Measurements from ENCODE around the gene CDKN2AIP. TPM values are rescaled to one million over a fixed set of nuclear protein-coding genes. Genes with fewer than 3 reads are reported as not detected.

Gene CDKN2AIP
- polyA plus RNA-seq, 3 donors, result 38.7 to 42.9 (median 39.4) TPM

GRCh38 chr4:183485411-183486160, 41.1 kb downstream of the CDKN2AIP start:
- DNase-seq (ENCODE audit: low read depth in 3 of 3, low spot score in 2 of 3), result no peak

GRCh38 chr4:183492791-183493222, 48.4 kb downstream of the CDKN2AIP start:
- DNase-seq (ENCODE audit: low read depth in 3 of 3, low spot score in 2 of 3), result no peak

GRCh38 chr4:183493246-183493645, 48.8 kb downstream of the CDKN2AIP start:
- DNase-seq (ENCODE audit: low read depth in 3 of 3, low spot score in 2 of 3), result no peak

GRCh38 chr4:183495184-183495583, 50.7 kb downstream of the CDKN2AIP start:
- no peak for DNase-seq (ENCODE audit: low read depth in 3 of 3, low spot score in 2 of 3)

Other genes with a start within 250 kb of the CDKN2AIP start
- gene CLDN22, start 124.4 kb upstream of the CDKN2AIP start, polyA plus RNA-seq (ENCODE audit: insufficient read length in 3 of 3), result 1 to 10 TPM in 1 of 3 donors, under 1 TPM in 2; 0.74 to 1.0 (median 0.86) TPM
- gene CLDN24, start 122.2 kb upstream of the CDKN2AIP start, polyA plus RNA-seq (ENCODE audit: insufficient read length in 3 of 3), result under 1 TPM in 2 of 3 donors, not detected in 1; 0.40 to 0.46 TPM
- 10 to 100 TPM; 27.2 to 29.1 (median 28.4) TPM for gene ING2, start 60.4 kb downstream of the CDKN2AIP start, polyA plus RNA-seq (ENCODE audit: insufficient read length in 3 of 3)
- 10 to 100 TPM; 35.8 to 45.6 (median 41.2) TPM for gene RWDD4, start 214.5 kb downstream of the CDKN2AIP start, polyA plus RNA-seq (ENCODE audit: insufficient read length in 3 of 3)
- 10 to 100 TPM; 34.7 to 38.1 (median 36.6) TPM for gene TRAPPC11, start 214.7 kb downstream of the CDKN2AIP start, polyA plus RNA-seq (ENCODE audit: insufficient read length in 3 of 3)

Data from right renal cortex interstitium (tissue), 3 donors.